ENCODE data around the gene HAO2. TPM values are rescaled to one million over a fixed set of nuclear protein-coding genes. Genes with fewer than 3 reads are reported as not detected.

Gene HAO2
- total RNA-seq, 1 experiment from 2014 or later, result not detected

- CTCF ChIA-PET, result no interaction called here
- H3K27ac Mint-ChIP-seq (ENCODE audit: unreplicated experiment), result no peak overlapping the region
- TF ChIP-seq, protein P1, sequence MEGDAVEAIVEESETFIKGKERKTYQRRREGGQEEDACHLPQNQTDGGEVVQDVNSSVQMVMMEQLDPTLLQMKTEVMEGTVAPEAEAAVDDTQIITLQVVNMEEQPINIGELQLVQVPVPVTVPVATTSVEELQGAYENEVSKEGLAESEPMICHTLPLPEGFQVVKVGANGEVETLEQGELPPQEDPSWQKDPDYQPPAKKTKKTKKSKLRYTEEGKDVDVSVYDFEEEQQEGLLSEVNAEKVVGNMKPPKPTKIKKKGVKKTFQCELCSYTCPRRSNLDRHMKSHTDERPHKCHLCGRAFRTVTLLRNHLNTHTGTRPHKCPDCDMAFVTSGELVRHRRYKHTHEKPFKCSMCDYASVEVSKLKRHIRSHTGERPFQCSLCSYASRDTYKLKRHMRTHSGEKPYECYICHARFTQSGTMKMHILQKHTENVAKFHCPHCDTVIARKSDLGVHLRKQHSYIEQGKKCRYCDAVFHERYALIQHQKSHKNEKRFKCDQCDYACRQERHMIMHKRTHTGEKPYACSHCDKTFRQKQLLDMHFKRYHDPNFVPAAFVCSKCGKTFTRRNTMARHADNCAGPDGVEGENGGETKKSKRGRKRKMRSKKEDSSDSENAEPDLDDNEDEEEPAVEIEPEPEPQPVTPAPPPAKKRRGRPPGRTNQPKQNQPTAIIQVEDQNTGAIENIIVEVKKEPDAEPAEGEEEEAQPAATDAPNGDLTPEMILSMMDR (IDR thresholded peaks at IDR 0.05; ENCODE audit: unreplicated experiment), result no peak
- no peaks in the 10 kb centered on the region for H3K36me3 Mint-ChIP-seq (ENCODE audit: insufficient read depth, unreplicated experiment)
- no peak overlapping the region for H3K4me3 Mint-ChIP-seq (ENCODE audit: low read depth, unreplicated experiment)
- H3K4me1 Mint-ChIP-seq (ENCODE audit: low read depth, unreplicated experiment), result no peaks in the 10 kb centered on the region
- H3K9me3 Mint-ChIP-seq (ENCODE audit: low read depth, unreplicated experiment), result no peaks in the 10 kb centered on the region
- H3K27me3 Mint-ChIP-seq (ENCODE audit: unreplicated experiment), result no peaks in the 10 kb centered on the region
- DNase-seq, result no peak
- intact Hi-C loops (cut with micrococcal nuclease; ENCODE audit: unreplicated experiment), result no loop called here
- no TSS peak for BruUV-seq (replicated peaks)
Observed at GRCh38 chr1:119394085-119394484, 25.5 kb downstream of the HAO2 start.

DNA sequence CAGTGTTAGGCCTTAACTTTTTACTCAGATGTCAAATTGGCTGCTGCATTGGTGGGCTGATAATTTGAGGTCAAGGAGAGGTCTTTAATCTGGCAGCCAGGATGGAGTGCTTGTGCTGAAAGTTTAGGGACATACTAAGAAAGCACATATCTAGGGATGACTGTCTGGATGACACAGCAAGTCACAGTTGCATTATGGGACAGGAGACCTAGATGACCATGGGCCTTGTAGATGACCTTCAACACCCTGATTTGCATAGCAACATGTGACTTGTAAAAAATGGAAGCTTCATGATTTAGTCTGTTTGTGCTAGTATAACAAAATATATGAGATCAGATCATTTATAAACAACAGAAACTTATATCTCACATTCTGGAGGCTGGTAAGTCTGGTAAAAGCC is 28.4 kb downstream of the HAO2 start:
- TF ChIP-seq, protein P1 (IDR thresholded peaks at IDR 0.05; ENCODE audit: unreplicated experiment), result no peak
- intact Hi-C loops (cut with micrococcal nuclease; ENCODE audit: unreplicated experiment), result no loop called here
- no peak overlapping the region for H3K27ac Mint-ChIP-seq (ENCODE audit: unreplicated experiment)
- no peaks in the 10 kb centered on the region for H3K9me3 Mint-ChIP-seq (ENCODE audit: low read depth, unreplicated experiment)
- no peak overlapping the region for H3K4me3 Mint-ChIP-seq (ENCODE audit: low read depth, unreplicated experiment)
- CTCF ChIA-PET, result no interaction called here
- H3K4me1 Mint-ChIP-seq (ENCODE audit: low read depth, unreplicated experiment), result no peaks in the 10 kb centered on the region
- H3K27me3 Mint-ChIP-seq (ENCODE audit: unreplicated experiment), result peaks cover 3% of the 10 kb centered on the region
- no peak for DNase-seq
- BruUV-seq (replicated peaks), result no TSS peak
- H3K36me3 Mint-ChIP-seq (ENCODE audit: insufficient read depth, unreplicated experiment), result no peaks in the 10 kb centered on the region

- intact Hi-C loops (cut with micrococcal nuclease; ENCODE audit: unreplicated experiment), result no loop called here
- no TSS peak for BruUV-seq (replicated peaks)
Observed at GRCh38 chr1:119397986-119398385, 29.4 kb downstream of the HAO2 start.

GRCh38 chr1:119404736-119405135 is 36.2 kb downstream of the HAO2 start:
- no peaks in the 10 kb centered on the region for H3K9me3 Mint-ChIP-seq (ENCODE audit: low read depth, unreplicated experiment)
- H3K27me3 Mint-ChIP-seq (ENCODE audit: unreplicated experiment), result peaks cover 46% of the 10 kb centered on the region
- TF ChIP-seq, protein P1 (IDR thresholded peaks at IDR 0.05; ENCODE audit: unreplicated experiment), result no peak
- BruUV-seq (replicated peaks), result no TSS peak
- DNase-seq, result no peak
- H3K27ac Mint-ChIP-seq (ENCODE audit: unreplicated experiment), result no peak overlapping the region
- CTCF ChIA-PET, result no interaction called here
- no peaks in the 10 kb centered on the region for H3K4me1 Mint-ChIP-seq (ENCODE audit: low read depth, unreplicated experiment)
- no peak overlapping the region for H3K4me3 Mint-ChIP-seq (ENCODE audit: low read depth, unreplicated experiment)
- H3K36me3 Mint-ChIP-seq (ENCODE audit: insufficient read depth, unreplicated experiment), result no peaks in the 10 kb centered on the region
- intact Hi-C loops (cut with micrococcal nuclease; ENCODE audit: unreplicated experiment), result no loop called here

More at GRCh38 chr1:119397986-119398385, 29.4 kb downstream of the HAO2 start:
- H3K4me3 Mint-ChIP-seq (ENCODE audit: low read depth, unreplicated experiment), result no peak overlapping the region
- CTCF ChIA-PET, result no interaction called here
- H3K4me1 Mint-ChIP-seq (ENCODE audit: low read depth, unreplicated experiment), result no peaks in the 10 kb centered on the region
- H3K9me3 Mint-ChIP-seq (ENCODE audit: low read depth, unreplicated experiment), result no peaks in the 10 kb centered on the region
- H3K36me3 Mint-ChIP-seq (ENCODE audit: insufficient read depth, unreplicated experiment), result no peaks in the 10 kb centered on the region
- no peak for DNase-seq
- TF ChIP-seq, protein P1 (IDR thresholded peaks at IDR 0.05; ENCODE audit: unreplicated experiment), result no peak
- H3K27me3 Mint-ChIP-seq (ENCODE audit: unreplicated experiment), result peaks cover 13% of the 10 kb centered on the region
- no peak overlapping the region for H3K27ac Mint-ChIP-seq (ENCODE audit: unreplicated experiment)

Measured in Calu3 (cell line).